Tibial nerve (tissue), 4 donors: ENCODE measurements around the gene CIAO1. TPM values are rescaled to one million over a fixed set of nuclear protein-coding genes. Genes with fewer than 3 reads are reported as not detected.
A peak's percentile ranks its signal among the peaks of the same experiment; 100 is the strongest.
"Not testable (repeated sequence)": the region's sequence is repeated elsewhere in the genome, so short reads cannot be mapped to it uniquely, and the experiment has no call there.

ENCODE experiments used
- DNase-seq, 2 donors: peaks; one replicate each; pipeline ENCODE4 v3.0.0-alpha.2; 2019; ENCODE audit warnings: low spot score in 2 of 2
- H3K27ac ChIP-seq, 4 donors: fragments of 200-600 bp; sonication (generic) in 3 of 4; one replicate each; pipeline ENCODE4 v1.5.1; 2017 to 2019; ENCODE audit warnings: mild to moderate bottlenecking in 1 of 4
- H3K27me3 ChIP-seq, 2 donors: fragments of 200-600 bp; sonication (generic) in 1 of 2; one replicate each; pipeline versions ENCODE4 v1.5.1 to v1.6.0; 2017 to 2019
- H3K36me3 ChIP-seq, 3 donors: fragments of 200-600 bp; sonication (generic); one replicate each; pipeline ENCODE4 v1.5.1; 2018 to 2019
- H3K4me1 ChIP-seq, 4 donors: fragments of 200-600 bp; sonication (generic) in 3 of 4; one replicate each; pipeline ENCODE4 v1.5.1; 2017 to 2019
- H3K4me3 ChIP-seq, 4 donors: fragments of 200-600 bp; sonication (generic) in 3 of 4; one replicate each; pipeline ENCODE4 v1.5.1; 2017 to 2019; ENCODE audit warnings: mild to moderate bottlenecking in 1 of 4, moderate library complexity in 1 of 4
- H3K9me3 ChIP-seq, 4 donors: fragments of 200-600 bp; sonication (generic) in 3 of 4; one replicate each; pipeline ENCODE4 v1.5.1; 2017 to 2019
- CTCF ChIP-seq, 5 experiments: fragments of 200-600 bp in 3 of 5; fragments of 450-650 bp in 2 of 5; sonication (generic) in 3 of 5; IDR thresholded peaks; one replicate each; pipeline ENCODE4 v1.5.1; 2016 to 2019; ENCODE audit warnings: antibody characterized with exemption in 5 of 5, mild to moderate bottlenecking in 3 of 5, moderate library complexity in 2 of 5
- EP300 ChIP-seq, 2 donors: sonication (generic); formaldehyde crosslinking; IDR thresholded peaks; one replicate each; pipeline ENCODE4 v1.6.1; 2017; ENCODE audit warnings: antibody characterized with exemption in 2 of 2, mild to moderate bottlenecking in 1 of 2
- POLR2A ChIP-seq, 2 donors: fragments of 450-650 bp; IDR thresholded peaks; one replicate each; pipeline ENCODE4 v1.6.1; 2017; ENCODE audit warnings: antibody characterized with exemption in 2 of 2, mild to moderate bottlenecking in 2 of 2, moderate library complexity in 2 of 2
- WGBS, 2 donors: methylation state at CpG; one replicate each; pipeline ENCODE4 v1.1.5; 2018; 5-methylcytosine and 5-hydroxymethylcytosine counted together
- total RNA-seq, 4 donors: library from RNA; depleted of rRNA; stranded (reverse); fragments of >200 nt; gene quantifications; one replicate each; pipeline ENCODE4 v1.1.0, GENCODE V29; 2016

Gene CIAO1
- total RNA-seq, 4 donors from 2014 or later = 132 to 172 (median 151) TPM

DNA sequence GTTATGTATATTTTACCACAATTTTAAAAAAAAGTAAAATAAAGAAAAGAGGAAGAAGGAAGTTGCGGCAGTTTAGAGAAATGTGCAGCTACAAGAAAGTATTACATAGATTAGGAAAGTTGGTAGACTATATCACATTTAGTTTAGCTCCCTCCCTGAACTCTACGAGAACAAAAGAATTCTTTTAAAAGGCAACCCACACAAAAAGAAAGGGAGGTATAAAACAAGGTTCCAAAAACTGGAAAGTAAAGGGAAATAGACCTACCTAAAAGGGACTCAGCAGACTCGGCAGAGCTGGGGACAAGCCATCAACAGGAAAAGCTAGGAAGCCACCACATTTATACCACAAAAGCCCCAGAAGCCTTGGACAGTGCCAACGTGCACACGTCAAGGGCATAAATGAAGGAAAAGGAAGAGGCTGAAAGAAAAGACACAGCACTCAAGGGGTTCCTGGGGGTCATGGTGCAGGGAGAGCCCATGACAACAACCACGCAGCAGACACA lies 9.4 kb upstream of the CIAO1 start:
- no peaks in the 10 kb centered on the region for H3K9me3 ChIP-seq
- DNase-seq = no peak
- peaks cover 0 to 67% (median 40%) of the 10 kb centered on the region in 4 donors for H3K4me1 ChIP-seq
- H3K4me3 ChIP-seq = no peak overlapping the region
- no peaks in the 10 kb centered on the region for H3K27me3 ChIP-seq
- peaks cover 0 to 68% (median 15%) of the 10 kb centered on the region in 3 donors for H3K36me3 ChIP-seq
- H3K27ac ChIP-seq = peak overlapping the region in 2 of 4 donors; percentile 56 to 91
- TF ChIP-seq POLR2A (IDR thresholded peaks at IDR 0.05) (no peak), EP300 (IDR thresholded peaks at IDR 0.05) (no peak), CTCF (IDR thresholded peaks at IDR 0.05) (no peak)
- 57 to 59% methylated on average over 6 of the region's 6 CpGs for WGBS, 2 donors

DNA sequence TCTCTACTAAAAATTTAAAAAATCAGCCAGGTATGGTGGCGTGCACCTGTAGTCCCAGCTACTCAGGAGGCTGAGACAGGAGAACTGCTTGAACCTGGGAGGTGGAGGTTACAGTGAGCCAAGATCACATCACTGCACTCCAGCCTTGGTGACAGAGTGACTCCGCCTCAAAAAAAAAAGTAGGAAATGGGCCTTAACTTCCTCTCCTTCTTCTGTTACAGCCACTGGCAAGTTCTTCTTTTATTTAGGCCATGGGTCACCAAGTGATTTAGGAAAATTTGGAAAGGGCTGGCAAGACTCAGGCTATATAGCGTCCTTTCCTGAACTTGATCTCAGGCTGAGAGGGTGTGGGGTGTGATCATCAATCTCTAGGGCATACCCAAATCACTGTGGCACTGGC lies 8.3 kb upstream of the CIAO1 start:
- H3K4me3 ChIP-seq, H3K9me3 ChIP-seq, DNase-seq, H3K27me3 ChIP-seq: not testable (repeated sequence)
- TF ChIP-seq EP300 (IDR thresholded peaks at IDR 0.05) = peak in 1 of 2 donors; percentile 41
- peak overlapping the region; percentile 10 to 91 (median 68) for H3K27ac ChIP-seq
- peaks cover 0 to 68% (median 13%) of the 10 kb centered on the region in 3 donors for H3K36me3 ChIP-seq
- WGBS, 2 donors = 77 to 82% methylated on average over 3 of the region's 3 CpGs
- peaks cover 0 to 72% (median 43%) of the 10 kb centered on the region in 4 donors for H3K4me1 ChIP-seq

DNA sequence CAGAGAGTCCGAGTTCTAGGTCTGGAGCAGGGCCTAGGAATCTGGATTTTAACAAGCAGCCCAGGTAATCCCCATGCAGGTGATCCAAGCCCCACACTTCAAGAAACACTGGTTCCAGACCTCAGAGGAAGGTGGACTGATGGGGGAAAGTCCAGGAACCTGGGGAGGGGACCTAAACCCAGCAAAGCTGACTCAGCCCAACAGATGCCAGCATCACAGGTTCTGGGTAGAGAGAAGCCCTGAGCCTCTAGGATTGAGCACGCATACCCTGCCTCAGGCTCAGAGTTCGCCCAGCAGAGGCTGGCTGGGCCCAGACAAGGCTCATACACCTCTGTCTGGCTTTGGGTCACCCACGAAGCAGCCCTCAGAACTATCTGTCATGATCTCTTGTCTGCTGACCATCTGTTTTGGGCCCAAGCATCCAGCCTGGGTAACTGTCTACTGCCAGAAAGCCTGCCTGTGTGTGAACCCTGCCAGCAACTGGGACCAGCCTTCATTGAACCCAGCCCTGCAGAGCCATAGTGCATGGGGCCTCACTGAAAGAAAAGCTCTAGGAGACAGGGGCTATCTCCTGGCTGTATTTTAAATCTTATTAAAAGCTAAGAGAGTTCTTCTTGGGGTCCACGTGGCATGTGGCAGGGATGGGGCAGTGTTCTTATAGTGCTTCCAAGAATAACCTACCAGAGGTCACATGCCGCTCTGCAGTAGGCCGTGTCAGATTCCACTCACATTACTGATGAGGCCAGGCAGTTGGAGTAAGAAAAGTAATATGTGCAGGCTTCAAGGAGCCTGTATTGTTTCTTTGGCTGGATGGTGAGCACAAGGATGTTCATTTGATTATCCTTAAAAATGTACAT lies 7.6 kb upstream of the CIAO1 start:
- no peaks in the 10 kb centered on the region for H3K9me3 ChIP-seq
- TF ChIP-seq CTCF (IDR thresholded peaks at IDR 0.05) = no peak
- TF ChIP-seq EP300 (IDR thresholded peaks at IDR 0.05) = no peak
- TF ChIP-seq POLR2A (IDR thresholded peaks at IDR 0.05) = no peak
- H3K4me1 ChIP-seq = peaks cover 0 to 75% (median 43%) of the 10 kb centered on the region in 4 donors
- peak overlapping the region; percentile 10 to 91 (median 68) for H3K27ac ChIP-seq
- no peaks in the 10 kb centered on the region for H3K27me3 ChIP-seq
- no peak overlapping the region for H3K4me3 ChIP-seq
- H3K36me3 ChIP-seq = peaks cover 0 to 68% (median 6%) of the 10 kb centered on the region in 3 donors
- no peak for DNase-seq
- WGBS, 2 donors = 63% methylated on average over 7 of the region's 7 CpGs

DNA sequence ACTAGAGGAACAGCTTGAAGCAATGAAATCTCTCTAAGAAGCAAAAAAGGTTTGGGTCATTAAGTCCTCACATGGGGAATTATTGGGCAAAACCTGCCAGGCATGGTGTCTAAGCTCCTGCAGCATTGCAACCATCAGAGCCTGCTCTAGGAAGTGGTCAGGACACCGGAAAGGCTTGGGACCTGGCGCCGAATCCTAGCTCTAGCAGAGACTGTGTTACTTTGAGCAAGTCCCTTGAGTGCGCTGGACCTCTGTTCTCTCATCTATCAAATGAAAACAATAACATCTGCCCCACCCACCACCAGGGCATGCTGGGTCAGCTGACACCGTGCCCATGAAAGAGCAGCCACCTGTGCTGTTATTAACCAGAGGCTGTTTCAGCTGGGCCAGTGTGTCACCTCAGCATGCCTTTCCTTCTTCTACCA lies 6.5 kb upstream of the CIAO1 start:
- Histone ChIP-seq H3K9me3 (no peaks in the 10 kb centered on the region), H3K4me3 (no peak overlapping the region), H3K4me1 (peaks cover 5 to 77% (median 53%) of the 10 kb centered on the region in 4 donors), H3K27me3 (no peaks in the 10 kb centered on the region), H3K27ac (peak overlapping the region; percentile 11 to 91 (median 80)), H3K36me3 (peaks cover 0 to 65% (median 0%) of the 10 kb centered on the region in 3 donors)
- TF ChIP-seq EP300 (IDR thresholded peaks at IDR 0.05) (no peak), POLR2A (IDR thresholded peaks at IDR 0.05) (no peak), CTCF (IDR thresholded peaks at IDR 0.05) (no peak)
- WGBS, 2 donors = 73 to 83% methylated on average over 5 of the region's 5 CpGs
- DNase-seq = no peak

- Histone ChIP-seq H3K27me3 (no peaks in the 10 kb centered on the region), H3K4me1 (peaks cover 5 to 82% (median 59%) of the 10 kb centered on the region in 4 donors), H3K36me3 (peaks cover 0 to 54% (median 0%) of the 10 kb centered on the region in 3 donors), H3K9me3 (no peaks in the 10 kb centered on the region), H3K27ac (peak overlapping the region in 3 of 4 donors; percentile 78 to 91 (median 82)), H3K4me3 (no peak overlapping the region)
- DNase-seq = peak in 1 of 2 donors; percentile 51
- TF ChIP-seq CTCF (IDR thresholded peaks at IDR 0.05) (peak in 1 of 5 experiments; percentile 6), POLR2A (IDR thresholded peaks at IDR 0.05) (no peak), EP300 (IDR thresholded peaks at IDR 0.05) (peak in 1 of 2 donors; percentile 59)
- 48 to 49% methylated on average over 10 of the region's 10 CpGs for WGBS, 2 donors
Measured at GRCh38 chr2:96260387-96261260, 5.4 kb upstream of the CIAO1 start.
